Measurements from ENCODE around the gene CBX8.

CBX8 gene

GRCh38 chr17:79826841-79827578 is 30.1 kb upstream of the CBX8 start:
- Histone ChIP-seq H3K4me3 (ENCODE audit: low read length) (no peak overlapping the region), H3K27ac (ENCODE audit: low read length) (no peak overlapping the region), H3K27me3 (ENCODE audit: control insufficient read depth, insufficient read depth, low read length) (peaks cover 29% of the 10 kb centered on the region), H3K4me1 (ENCODE audit: control insufficient read depth, insufficient read depth, low read length) (peaks cover 7% of the 10 kb centered on the region), H3K9me3 (ENCODE audit: control insufficient read depth, insufficient read depth, low read length) (no peaks in the 10 kb centered on the region), H3K36me3 (ENCODE audit: control insufficient read depth, insufficient read depth, low read length) (no peaks in the 10 kb centered on the region; the same call in 1 of the 2 replicates)
- no CpG with 5 or more reads among the region's 26 CpGs for WGBS (ENCODE audit: insufficient coverage, insufficient read length)
- no peak for DNase-seq (ENCODE audit: low read depth, low spot score)

GRCh38 chr17:79826204-79826680 is 29.4 kb upstream of the CBX8 start:
- H3K27me3 ChIP-seq (ENCODE audit: control insufficient read depth, insufficient read depth, low read length): peaks cover 23% of the 10 kb centered on the region
- no peaks in the 10 kb centered on the region for H3K9me3 ChIP-seq (ENCODE audit: control insufficient read depth, insufficient read depth, low read length)
- WGBS (ENCODE audit: insufficient coverage, insufficient read length): no CpG with 5 or more reads among the region's 11 CpGs
- H3K36me3 ChIP-seq (ENCODE audit: control insufficient read depth, insufficient read depth, low read length): no peaks in the 10 kb centered on the region; the same call in 1 of the 2 replicates
- 0 out of 2 replicates have a peak, but pooled peaks cover 1% of the 10 kb centered on the region for H3K4me1 ChIP-seq (ENCODE audit: control insufficient read depth, insufficient read depth, low read length)
- DNase-seq (ENCODE audit: low read depth, low spot score): no peak
- H3K27ac ChIP-seq (ENCODE audit: low read length): no peak overlapping the region
- H3K4me3 ChIP-seq (ENCODE audit: low read length): no peak overlapping the region

GRCh38 chr17:79825580-79825921 is 28.7 kb upstream of the CBX8 start:
- Histone ChIP-seq H3K4me3 (ENCODE audit: low read length) (no peak overlapping the region), H3K27ac (ENCODE audit: low read length) (no peak overlapping the region), H3K36me3 (ENCODE audit: control insufficient read depth, insufficient read depth, low read length) (no peaks in the 10 kb centered on the region; the same call in 1 of the 2 replicates), H3K9me3 (ENCODE audit: control insufficient read depth, insufficient read depth, low read length) (no peaks in the 10 kb centered on the region), H3K27me3 (ENCODE audit: control insufficient read depth, insufficient read depth, low read length) (peaks cover 16% of the 10 kb centered on the region), H3K4me1 (ENCODE audit: control insufficient read depth, insufficient read depth, low read length) (0 out of 2 replicates have a peak, but pooled peaks cover 1% of the 10 kb centered on the region)
- no peak for DNase-seq (ENCODE audit: low read depth, low spot score)
- no CpG with 5 or more reads among the region's 5 CpGs for WGBS (ENCODE audit: insufficient coverage, insufficient read length)

- peaks cover 14% of the 10 kb centered on the region; the same call in 1 of the 2 replicates for H3K27me3 ChIP-seq (ENCODE audit: control insufficient read depth, insufficient read depth, low read length)
- no peak overlapping the region for H3K27ac ChIP-seq (ENCODE audit: low read length)
- H3K9me3 ChIP-seq (ENCODE audit: control insufficient read depth, insufficient read depth, low read length): no peaks in the 10 kb centered on the region
- H3K4me1 ChIP-seq (ENCODE audit: control insufficient read depth, insufficient read depth, low read length): 0 out of 2 replicates have a peak, but pooled peaks cover 1% of the 10 kb centered on the region
- WGBS (ENCODE audit: insufficient coverage, insufficient read length): no CpG with 5 or more reads among the region's 6 CpGs
- no peak overlapping the region for H3K4me3 ChIP-seq (ENCODE audit: low read length)
- H3K36me3 ChIP-seq (ENCODE audit: control insufficient read depth, insufficient read depth, low read length): no peaks in the 10 kb centered on the region; the same call in 1 of the 2 replicates
- no peak for DNase-seq (ENCODE audit: low read depth, low spot score)
These were observed 28.2 kb upstream of the CBX8 start for GRCh38 chr17:79824893-79825579.

- Histone ChIP-seq H3K27me3 (ENCODE audit: control insufficient read depth, insufficient read depth, low read length) (peaks cover 15% of the 10 kb centered on the region), H3K36me3 (ENCODE audit: control insufficient read depth, insufficient read depth, low read length) (no peaks in the 10 kb centered on the region; the same call in 1 of the 2 replicates), H3K27ac (ENCODE audit: low read length) (no peak overlapping the region), H3K4me1 (ENCODE audit: control insufficient read depth, insufficient read depth, low read length) (0 out of 2 replicates have a peak, but pooled peaks cover 1% of the 10 kb centered on the region), H3K9me3 (ENCODE audit: control insufficient read depth, insufficient read depth, low read length) (no peaks in the 10 kb centered on the region), H3K4me3 (ENCODE audit: low read length) (no peak overlapping the region)
- WGBS (ENCODE audit: insufficient coverage, insufficient read length): no CpG with 5 or more reads among the region's 17 CpGs
- no peak for DNase-seq (ENCODE audit: low read depth, low spot score)
These were observed 27.4 kb upstream of the CBX8 start for GRCh38 chr17:79824234-79824633.

- Histone ChIP-seq H3K36me3 (ENCODE audit: control insufficient read depth, insufficient read depth, low read length) (no peaks in the 10 kb centered on the region; the same call in 1 of the 2 replicates), H3K4me1 (ENCODE audit: control insufficient read depth, insufficient read depth, low read length) (0 out of 2 replicates have a peak, but pooled peaks cover 1% of the 10 kb centered on the region), H3K27me3 (ENCODE audit: control insufficient read depth, insufficient read depth, low read length) (peaks cover 26% of the 10 kb centered on the region), H3K9me3 (ENCODE audit: control insufficient read depth, insufficient read depth, low read length) (no peaks in the 10 kb centered on the region), H3K4me3 (ENCODE audit: low read length) (no peak overlapping the region), H3K27ac (ENCODE audit: low read length) (no peak overlapping the region)
- DNase-seq (ENCODE audit: low read depth, low spot score): no peak
- no CpG with 5 or more reads among the region's 17 CpGs for WGBS (ENCODE audit: insufficient coverage, insufficient read length)
These were observed 25.8 kb upstream of the CBX8 start for GRCh38 chr17:79822583-79823124.

GRCh38 chr17:79821331-79822095 is 24.6 kb upstream of the CBX8 start:
- Histone ChIP-seq H3K36me3 (ENCODE audit: control insufficient read depth, insufficient read depth, low read length) (no peaks in the 10 kb centered on the region), H3K27ac (ENCODE audit: low read length) (no peak overlapping the region), H3K9me3 (ENCODE audit: control insufficient read depth, insufficient read depth, low read length) (no peaks in the 10 kb centered on the region), H3K4me3 (ENCODE audit: low read length) (no peak overlapping the region), H3K4me1 (ENCODE audit: control insufficient read depth, insufficient read depth, low read length) (no peaks in the 10 kb centered on the region), H3K27me3 (ENCODE audit: control insufficient read depth, insufficient read depth, low read length) (peaks cover 37% of the 10 kb centered on the region)
- no CpG with 5 or more reads among the region's 12 CpGs for WGBS (ENCODE audit: insufficient coverage, insufficient read length)
- no peak for DNase-seq (ENCODE audit: low read depth, low spot score)

GRCh38 chr17:79820959-79821330 is 24.1 kb upstream of the CBX8 start:
- no peak for DNase-seq (ENCODE audit: low read depth, low spot score)
- Histone ChIP-seq H3K27ac (ENCODE audit: low read length) (no peak overlapping the region), H3K4me1 (ENCODE audit: control insufficient read depth, insufficient read depth, low read length) (no peaks in the 10 kb centered on the region), H3K9me3 (ENCODE audit: control insufficient read depth, insufficient read depth, low read length) (no peaks in the 10 kb centered on the region), H3K36me3 (ENCODE audit: control insufficient read depth, insufficient read depth, low read length) (no peaks in the 10 kb centered on the region), H3K27me3 (ENCODE audit: control insufficient read depth, insufficient read depth, low read length) (peaks cover 43% of the 10 kb centered on the region), H3K4me3 (ENCODE audit: low read length) (no peak overlapping the region)
- no CpG with 5 or more reads among the region's 4 CpGs for WGBS (ENCODE audit: insufficient coverage, insufficient read length)

- Histone ChIP-seq H3K4me1 (ENCODE audit: control insufficient read depth, insufficient read depth, low read length) (peaks cover 1% of the 10 kb centered on the region; the same call in 1 of the 2 replicates), H3K36me3 (ENCODE audit: control insufficient read depth, insufficient read depth, low read length) (no peaks in the 10 kb centered on the region), H3K27me3 (ENCODE audit: control insufficient read depth, insufficient read depth, low read length) (peaks cover 55% of the 10 kb centered on the region), H3K27ac (ENCODE audit: low read length) (no peak overlapping the region), H3K4me3 (ENCODE audit: low read length) (no peak overlapping the region), H3K9me3 (ENCODE audit: control insufficient read depth, insufficient read depth, low read length) (no peaks in the 10 kb centered on the region)
- no CpG with 5 or more reads among the region's 13 CpGs for WGBS (ENCODE audit: insufficient coverage, insufficient read length)
- DNase-seq (ENCODE audit: low read depth, low spot score): no peak
These were observed 22.8 kb upstream of the CBX8 start for GRCh38 chr17:79819534-79820276.

All from iPS DF 6.9 (cell line).